ENCODE data around the gene RFX3. TPM values are rescaled to one million over a fixed set of nuclear protein-coding genes. Genes with fewer than 3 reads are reported as not detected.

RFX3 gene
- total RNA-seq, 4 donors from 2014 or later = 0.91 to 6.5 (median 3.3) TPM

DNA sequence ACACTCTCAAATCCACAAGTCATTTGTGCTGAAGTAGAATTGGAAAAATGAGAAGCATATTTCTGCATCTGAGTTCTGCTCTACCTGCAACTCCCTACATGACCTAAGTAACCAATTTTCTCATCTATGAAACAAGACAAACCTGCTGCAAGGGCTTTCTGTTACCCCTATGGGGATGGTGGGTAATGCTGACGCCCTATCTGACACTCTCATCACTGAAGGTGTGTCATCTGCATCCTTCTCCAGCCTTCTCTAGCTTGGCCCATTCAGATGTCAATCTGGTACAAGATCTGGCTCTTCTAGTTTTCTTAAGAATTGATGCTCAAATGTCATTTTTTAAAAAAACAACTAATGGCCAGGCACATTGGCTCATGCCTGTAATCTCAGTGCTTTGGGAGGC lies 73.8 kb downstream of the RFX3 start:
- H3K36me3 ChIP-seq = no peaks in the 10 kb centered on the region
- H3K27ac ChIP-seq = no peak overlapping the region
- no peak for DNase-seq
- no peaks in the 10 kb centered on the region for H3K27me3 ChIP-seq
- no peak overlapping the region for H3K4me3 ChIP-seq
- TF ChIP-seq, protein P1, sequence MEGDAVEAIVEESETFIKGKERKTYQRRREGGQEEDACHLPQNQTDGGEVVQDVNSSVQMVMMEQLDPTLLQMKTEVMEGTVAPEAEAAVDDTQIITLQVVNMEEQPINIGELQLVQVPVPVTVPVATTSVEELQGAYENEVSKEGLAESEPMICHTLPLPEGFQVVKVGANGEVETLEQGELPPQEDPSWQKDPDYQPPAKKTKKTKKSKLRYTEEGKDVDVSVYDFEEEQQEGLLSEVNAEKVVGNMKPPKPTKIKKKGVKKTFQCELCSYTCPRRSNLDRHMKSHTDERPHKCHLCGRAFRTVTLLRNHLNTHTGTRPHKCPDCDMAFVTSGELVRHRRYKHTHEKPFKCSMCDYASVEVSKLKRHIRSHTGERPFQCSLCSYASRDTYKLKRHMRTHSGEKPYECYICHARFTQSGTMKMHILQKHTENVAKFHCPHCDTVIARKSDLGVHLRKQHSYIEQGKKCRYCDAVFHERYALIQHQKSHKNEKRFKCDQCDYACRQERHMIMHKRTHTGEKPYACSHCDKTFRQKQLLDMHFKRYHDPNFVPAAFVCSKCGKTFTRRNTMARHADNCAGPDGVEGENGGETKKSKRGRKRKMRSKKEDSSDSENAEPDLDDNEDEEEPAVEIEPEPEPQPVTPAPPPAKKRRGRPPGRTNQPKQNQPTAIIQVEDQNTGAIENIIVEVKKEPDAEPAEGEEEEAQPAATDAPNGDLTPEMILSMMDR (IDR thresholded peaks at IDR 0.05) = no peak
- TF ChIP-seq POLR2A (IDR thresholded peaks at IDR 0.05) = no peak
- no peaks in the 10 kb centered on the region for H3K9me3 ChIP-seq
- H3K4me1 ChIP-seq = peaks cover 0 to 13% (median 0%) of the 10 kb centered on the region in 3 donors
- WGBS, 2 donors = 83 to 100% methylated on average over 1 of the region's 1 CpG
- intact Hi-C loops (cut with DNase I) = no loop called here

DNA sequence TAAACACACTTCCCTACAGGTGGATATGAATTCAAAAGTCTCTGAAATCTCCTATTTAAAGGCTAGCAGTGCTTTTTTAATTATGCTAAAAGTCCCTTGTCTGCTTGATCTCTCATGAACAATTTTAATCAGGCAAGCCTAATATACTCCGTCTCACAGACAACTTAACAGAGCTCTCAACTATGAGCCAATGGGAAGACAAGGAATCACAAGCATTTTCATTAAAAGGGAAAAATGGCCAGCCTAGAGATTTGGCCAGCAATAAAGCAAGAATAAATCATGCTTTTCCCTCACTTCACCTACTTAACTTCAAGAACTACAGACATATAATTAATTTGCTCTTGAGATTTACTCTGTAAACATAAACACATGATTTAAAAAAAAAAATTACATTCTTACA lies 78.0 kb downstream of the RFX3 start:
- H3K36me3 ChIP-seq = no peaks in the 10 kb centered on the region
- no peak for DNase-seq
- intact Hi-C loops (cut with DNase I) = no loop called here
- 47 to 76% methylated on average over 1 of the region's 1 CpG for WGBS, 2 donors
- no peak for TF ChIP-seq POLR2A (IDR thresholded peaks at IDR 0.05)
- TF ChIP-seq, protein P1 (IDR thresholded peaks at IDR 0.05) = no peak
- no peaks in the 10 kb centered on the region for H3K27me3 ChIP-seq
- H3K4me3 ChIP-seq = no peak overlapping the region
- H3K4me1 ChIP-seq = no peaks in the 10 kb centered on the region
- peaks cover 0 to 3% (median 0%) of the 10 kb centered on the region in 3 donors for H3K9me3 ChIP-seq
- no peak overlapping the region for H3K27ac ChIP-seq

GRCh38 chr9:3447143-3447542 lies 78.7 kb downstream of the RFX3 start:
- no peak for DNase-seq
- Histone ChIP-seq H3K4me3 (no peak overlapping the region), H3K9me3 (peaks cover 0 to 3% (median 0%) of the 10 kb centered on the region in 3 donors), H3K27me3 (no peaks in the 10 kb centered on the region), H3K36me3 (no peaks in the 10 kb centered on the region), H3K27ac (no peak overlapping the region), H3K4me1 (no peaks in the 10 kb centered on the region)
- 69 to 76% methylated on average over 1 of the region's 1 CpG for WGBS, 2 donors
- TF ChIP-seq, protein P1 (IDR thresholded peaks at IDR 0.05) = no peak
- no peak for TF ChIP-seq POLR2A (IDR thresholded peaks at IDR 0.05)
- intact Hi-C loops (cut with DNase I) = no loop called here

DNA sequence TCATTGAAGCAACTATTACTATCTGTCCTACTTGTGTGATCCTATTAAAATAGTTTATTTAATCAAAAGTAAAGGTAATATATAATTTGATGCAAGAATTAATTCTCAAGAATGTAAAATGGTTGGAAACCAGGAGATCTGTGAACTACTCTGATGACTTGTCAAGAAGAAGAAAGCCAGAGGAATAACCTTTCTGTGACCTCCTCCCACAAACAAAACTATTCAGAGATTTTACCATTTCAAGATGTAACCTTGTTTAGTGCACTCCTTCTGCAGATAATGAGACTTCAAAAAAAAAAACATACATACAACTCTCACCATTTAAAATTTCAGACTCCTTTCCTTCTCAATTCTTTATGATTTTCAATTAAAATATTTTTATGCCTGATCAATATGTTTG lies 79.5 kb downstream of the RFX3 start:
- peaks cover 0 to 3% (median 0%) of the 10 kb centered on the region in 3 donors for H3K9me3 ChIP-seq
- no peak overlapping the region for H3K27ac ChIP-seq
- intact Hi-C loops (cut with DNase I) = no loop called here
- no peak for DNase-seq
- H3K36me3 ChIP-seq = no peaks in the 10 kb centered on the region
- H3K27me3 ChIP-seq = no peaks in the 10 kb centered on the region
- TF ChIP-seq, protein P1 (IDR thresholded peaks at IDR 0.05) = no peak
- no peak for TF ChIP-seq POLR2A (IDR thresholded peaks at IDR 0.05)
- no peaks in the 10 kb centered on the region for H3K4me1 ChIP-seq
- H3K4me3 ChIP-seq = no peak overlapping the region

GRCh38 chr9:3444016-3444415 lies 81.8 kb downstream of the RFX3 start:
- Histone ChIP-seq H3K4me3 (no peak overlapping the region), H3K4me1 (no peaks in the 10 kb centered on the region), H3K36me3 (no peaks in the 10 kb centered on the region), H3K27ac (no peak overlapping the region), H3K9me3 (peaks cover 0 to 3% (median 0%) of the 10 kb centered on the region in 3 donors), H3K27me3 (no peaks in the 10 kb centered on the region)
- no peak for DNase-seq
- WGBS, 2 donors = 88 to 96% methylated on average over 1 of the region's 1 CpG
- intact Hi-C loops (cut with DNase I) = no loop called here
- TF ChIP-seq, protein P1 (IDR thresholded peaks at IDR 0.05) = no peak
- TF ChIP-seq POLR2A (IDR thresholded peaks at IDR 0.05) = no peak

Measured in esophagus squamous epithelium (tissue), 5 donors.